A673 (cell line): ENCODE data around the gene RAB8B. TPM values are rescaled to one million over a fixed set of nuclear protein-coding genes. Genes with fewer than 3 reads are reported as not detected.

Experiments used
- BruUV-seq: library from RNA; stranded (reverse); fragments of 400-500 nt; replicated peaks from 2 replicates; lab custom pipeline; 2021; lab: Mats Ljungman, UMichigan
- CTCF ChIA-PET: fragments of 300-600 bp; sonication (Branson Sonifier 250); formaldehyde crosslinking; loops from one replicate; lab custom pipeline; 2022; ENCODE audit warnings: antibody characterized with exemption; lab: Charles Lee
- POLR2A ChIA-PET: fragments of 300-600 bp; sonication (Branson Sonifier 250); formaldehyde crosslinking; loops from one replicate; lab custom pipeline; 2022; ENCODE audit warnings: antibody characterized with exemption; ENCODE audit not compliant: low non-redundant PET; lab: Charles Lee
- DNase-seq: peaks from one replicate; pipeline ENCODE4 v3.0.0-alpha.2; 2015; ENCODE audit warnings: low spot score
- H3K27ac ChIP-seq: fragments of 200-600 bp; sonication (generic); 2 replicates; pipeline ENCODE4 v1.5.1; 2016; ENCODE audit warnings: mixed run types, low read depth, mild to moderate bottlenecking, mixed read lengths, antibody characterized with exemption, low read length; ENCODE audit not compliant: poor library complexity, severe bottlenecking
- H3K27me3 ChIP-seq: fragments of 200-600 bp; sonication (generic); replicated peaks from 2 replicates; pipeline ENCODE4 v1.6.1; 2017; ENCODE audit warnings: mixed run types, low read depth, mild to moderate bottlenecking, mixed read lengths, antibody characterized with exemption, low read length; ENCODE audit not compliant: insufficient read depth, poor library complexity
- H3K36me3 ChIP-seq: fragments of 200-600 bp; sonication (generic); 2 replicates; pipeline ENCODE4 v1.6.1; 2016; ENCODE audit warnings: mixed run types, mild to moderate bottlenecking, mixed read lengths, antibody characterized with exemption, low read length; ENCODE audit not compliant: insufficient read depth, poor library complexity, severe bottlenecking
- H3K4me1 ChIP-seq: fragments of 200-600 bp; sonication (generic); 2 replicates; pipeline ENCODE4 v1.6.1; 2017; ENCODE audit warnings: mixed run types, mild to moderate bottlenecking, mixed read lengths, antibody characterized with exemption, low read length; ENCODE audit not compliant: insufficient read depth, poor library complexity, severe bottlenecking
- H3K4me3 ChIP-seq: fragments of 200-600 bp; sonication (generic); 2 replicates; pipeline ENCODE4 v1.5.1; 2016; ENCODE audit warnings: low read depth, mixed run types, mild to moderate bottlenecking, mixed read lengths, low read length; ENCODE audit not compliant: poor library complexity, severe bottlenecking
- H3K9me3 ChIP-seq: fragments of 200-600 bp; sonication (generic); 2 replicates; pipeline ENCODE4 v1.6.1; 2016; ENCODE audit warnings: mixed run types, low read depth, mild to moderate bottlenecking, mixed read lengths, antibody characterized with exemption, low read length; ENCODE audit not compliant: poor library complexity, severe bottlenecking
- EZH2 ChIP-seq: fragments of 200-600 bp; sonication (generic); IDR thresholded peaks from 2 replicates; pipeline ENCODE4 v1.6.1; 2017; ENCODE audit warnings: borderline replicate concordance, low read depth, mild to moderate bottlenecking, mixed read lengths, antibody characterized with exemption, low read length; ENCODE audit not compliant: poor library complexity, severe bottlenecking
- intact Hi-C: fragments of 100-400 bp; cut with micrococcal nuclease; formaldehyde crosslinking; loops from one replicate; pipeline ENCODE4 v1.10.0; 2022; ENCODE audit not compliant: unreplicated experiment
- total RNA-seq: library from RNA; stranded (reverse); gene quantifications from 2 replicates; pipeline ENCODE4 v1.2.3, GENCODE V29; 2021
- TF ChIP-seq, protein P1 (sequence below): fragments of 300-800, 200-600 bp; sonication (generic); conservative IDR thresholded peaks from 2 replicates; pipeline ENCODE4 v1.5.1; 2017; ENCODE audit warnings: low read depth, mild to moderate bottlenecking, antibody characterized with exemption, low read length, moderate library complexity, mixed read lengths

The RAB8B gene
- total RNA-seq, 1 experiment from 2014 or later, result 29.1 TPM

DNA sequence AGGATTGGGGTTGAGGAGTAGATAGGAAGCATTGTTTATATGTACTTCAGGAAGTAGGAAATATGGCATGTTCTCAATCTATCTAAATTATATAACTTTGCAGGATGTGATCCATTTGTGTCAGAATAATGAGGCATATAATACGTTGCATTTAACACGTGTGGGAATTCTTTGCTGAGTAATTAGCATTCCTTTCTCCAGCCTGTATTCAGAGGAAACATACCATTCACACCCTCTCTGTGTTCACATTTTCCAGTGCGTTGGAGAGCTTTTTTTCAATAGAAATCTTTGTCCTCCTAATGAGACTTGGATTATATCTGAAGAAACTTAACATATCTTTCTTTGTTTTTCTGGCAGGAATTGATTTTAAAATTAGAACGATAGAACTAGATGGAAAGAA is 55.0 kb downstream of the RAB8B start:
- peak overlapping the region; percentile 70 for H3K27ac ChIP-seq
- no peak overlapping the region for H3K4me3 ChIP-seq
- H3K27me3 ChIP-seq, result no peaks in the 10 kb centered on the region
- intact Hi-C loops, result no loop called here
- BruUV-seq, result no TSS peak
- TF ChIP-seq, protein P1, sequence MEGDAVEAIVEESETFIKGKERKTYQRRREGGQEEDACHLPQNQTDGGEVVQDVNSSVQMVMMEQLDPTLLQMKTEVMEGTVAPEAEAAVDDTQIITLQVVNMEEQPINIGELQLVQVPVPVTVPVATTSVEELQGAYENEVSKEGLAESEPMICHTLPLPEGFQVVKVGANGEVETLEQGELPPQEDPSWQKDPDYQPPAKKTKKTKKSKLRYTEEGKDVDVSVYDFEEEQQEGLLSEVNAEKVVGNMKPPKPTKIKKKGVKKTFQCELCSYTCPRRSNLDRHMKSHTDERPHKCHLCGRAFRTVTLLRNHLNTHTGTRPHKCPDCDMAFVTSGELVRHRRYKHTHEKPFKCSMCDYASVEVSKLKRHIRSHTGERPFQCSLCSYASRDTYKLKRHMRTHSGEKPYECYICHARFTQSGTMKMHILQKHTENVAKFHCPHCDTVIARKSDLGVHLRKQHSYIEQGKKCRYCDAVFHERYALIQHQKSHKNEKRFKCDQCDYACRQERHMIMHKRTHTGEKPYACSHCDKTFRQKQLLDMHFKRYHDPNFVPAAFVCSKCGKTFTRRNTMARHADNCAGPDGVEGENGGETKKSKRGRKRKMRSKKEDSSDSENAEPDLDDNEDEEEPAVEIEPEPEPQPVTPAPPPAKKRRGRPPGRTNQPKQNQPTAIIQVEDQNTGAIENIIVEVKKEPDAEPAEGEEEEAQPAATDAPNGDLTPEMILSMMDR, result no peak
- ChIA-PET CTCF (no interaction called here), POLR2A (no interaction called here)
- H3K36me3 ChIP-seq, result peaks cover 5% of the 10 kb centered on the region
- peaks cover 8% of the 10 kb centered on the region for H3K9me3 ChIP-seq
- H3K4me1 ChIP-seq, result peaks cover 67% of the 10 kb centered on the region
- peak; percentile 70 for DNase-seq

DNA sequence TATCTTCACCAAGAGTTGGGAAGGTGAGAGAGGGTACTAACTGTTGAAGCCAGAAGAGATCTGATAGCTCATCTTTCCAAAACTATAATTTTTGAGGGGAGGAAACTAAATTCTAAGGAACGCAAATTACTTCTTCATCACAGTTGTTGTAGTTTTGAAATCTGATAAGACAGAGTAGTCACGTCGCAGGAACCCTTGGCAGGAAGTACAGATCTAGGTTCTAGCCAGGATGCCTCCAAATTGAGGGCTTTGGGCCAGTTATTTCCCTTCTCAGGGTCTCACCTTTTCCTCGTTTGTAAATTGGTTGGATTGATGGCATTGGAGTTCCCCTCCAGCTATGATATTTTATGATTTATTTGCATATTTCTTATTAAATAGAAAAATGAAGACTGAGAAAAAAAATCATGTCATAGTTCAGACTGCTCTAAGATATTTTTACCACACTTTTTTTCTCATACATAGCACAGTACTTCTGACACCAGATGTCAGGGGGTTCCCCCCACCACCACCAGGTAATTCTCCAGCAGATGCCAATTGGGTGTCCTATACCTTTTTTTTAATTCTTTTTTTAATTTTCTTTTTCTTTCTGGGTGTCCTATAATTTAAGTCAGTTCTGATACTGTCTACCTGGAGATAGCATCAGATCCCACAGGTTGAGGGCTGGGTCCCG is 55.7 kb downstream of the RAB8B start:
- Histone ChIP-seq H3K4me1 (peaks cover 61% of the 10 kb centered on the region), H3K9me3 (peaks cover 8% of the 10 kb centered on the region), H3K4me3 (no peak overlapping the region), H3K27me3 (no peaks in the 10 kb centered on the region), H3K36me3 (peaks cover 5% of the 10 kb centered on the region), H3K27ac (peak overlapping the region; percentile 70)
- TF ChIP-seq EZH2, result no peak
- TF ChIP-seq, protein P1, result no peak
- ChIA-PET POLR2A (no interaction called here), CTCF (no interaction called here)
- intact Hi-C loops, result no loop called here
- DNase-seq, result no peak
- no TSS peak for BruUV-seq

DNA sequence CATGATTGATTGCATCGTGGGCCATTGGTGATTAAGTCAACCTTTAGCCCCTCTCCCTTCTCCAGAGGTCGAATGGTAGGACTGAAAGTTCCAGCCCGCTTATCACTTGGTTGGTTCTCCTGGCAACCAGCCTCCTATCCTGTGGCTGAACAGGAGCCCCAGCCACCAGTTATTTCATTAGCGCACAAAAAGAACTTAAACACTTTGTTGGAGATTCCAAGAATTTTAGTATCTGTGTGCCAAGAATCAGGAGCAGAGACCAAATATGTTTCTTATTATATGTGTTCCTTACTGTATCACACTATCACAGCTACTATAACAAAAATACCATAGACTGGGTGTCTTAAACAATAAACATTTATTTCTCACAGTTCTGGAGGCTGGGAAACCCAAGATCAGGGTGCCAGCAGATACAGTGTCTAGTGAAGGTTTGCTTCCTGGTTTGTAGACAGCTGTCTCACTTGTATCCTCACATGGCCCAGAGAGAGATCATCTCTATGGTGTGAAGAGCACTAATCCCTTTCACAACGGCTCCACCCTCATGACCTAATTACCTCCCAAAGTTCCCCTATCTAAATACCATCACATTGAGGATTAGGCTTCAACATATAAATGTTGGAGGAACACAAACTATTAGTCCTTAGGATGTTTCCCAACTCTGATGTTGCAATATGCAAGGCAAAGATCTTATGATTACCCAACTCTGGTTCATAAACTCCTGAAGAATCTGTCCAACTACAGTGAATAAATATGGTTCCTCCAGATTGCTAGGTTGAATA is 57.5 kb downstream of the RAB8B start:
- peak; percentile 71 for DNase-seq
- TF ChIP-seq, protein P1, result no peak
- peaks cover 5% of the 10 kb centered on the region for H3K36me3 ChIP-seq
- peaks cover 46% of the 10 kb centered on the region for H3K4me1 ChIP-seq
- H3K27me3 ChIP-seq, result no peaks in the 10 kb centered on the region
- H3K4me3 ChIP-seq, result no peak overlapping the region
- ChIA-PET POLR2A (no interaction called here), CTCF (no interaction called here)
- intact Hi-C loops, result no loop called here
- H3K27ac ChIP-seq, result no peak overlapping the region
- BruUV-seq, result no TSS peak
- peaks cover 8% of the 10 kb centered on the region for H3K9me3 ChIP-seq
